H1 (cell line): ENCODE measurements around the gene SRSF9.

Experiments
- CTCF ChIP-seq, 3 experiments: IDR thresholded peaks; 1 replicate in 2 of 3; 2 replicates in 1 of 3; pipeline versions ENCODE4 v1.5.1 to v1.6.1; 2011; ENCODE audit warnings: low read length in 3 of 3, mild to moderate bottlenecking in 3 of 3, inconsistent platforms in 2 of 3, low read depth in 1 of 3, moderate library complexity in 1 of 3; ENCODE audit not compliant: insufficient read depth in 1 of 3; ENCODE audit errors: control extremely low read depth in 1 of 3
- EP300 ChIP-seq, 2 experiments: IDR thresholded peaks; 1 replicate in 1 of 2; 2 replicates in 1 of 2; pipeline ENCODE4 v1.6.1; 2011 to 2012; ENCODE audit warnings: low read depth in 2 of 2, low read length in 2 of 2, mild to moderate bottlenecking in 2 of 2, borderline replicate concordance in 1 of 2, inconsistent platforms in 1 of 2, moderate library complexity in 1 of 2
- EZH2 ChIP-seq: fragments of 200-600 bp; sonication (generic); IDR thresholded peaks from 2 replicates; pipeline ENCODE4 v1.7.1; 2012; ENCODE audit warnings: low read depth, mild to moderate bottlenecking, moderate library complexity, low read length, inconsistent platforms; ENCODE audit not compliant: severe bottlenecking
- GABPA ChIP-seq: IDR thresholded peaks from 2 replicates; pipeline ENCODE4 v1.6.1; 2011; ENCODE audit warnings: mild to moderate bottlenecking, low read length, moderate library complexity, borderline replicate concordance; ENCODE audit not compliant: insufficient read depth
- MAX ChIP-seq: IDR thresholded peaks from 2 replicates; pipeline ENCODE4 v1.6.1; 2012; ENCODE audit warnings: inconsistent platforms
- POLR2A ChIP-seq, 2 experiments: IDR thresholded peaks; 1 replicate in 1 of 2; 2 replicates in 1 of 2; pipeline ENCODE4 v1.6.1; 2011; ENCODE audit warnings: low read depth in 2 of 2, low read length in 2 of 2, mild to moderate bottlenecking in 2 of 2; ENCODE audit errors: control extremely low read depth in 1 of 2
- POLR2AphosphoS5 ChIP-seq: IDR thresholded peaks from 2 replicates; pipeline ENCODE4 v1.6.1; 2011; ENCODE audit warnings: low read depth, low read length
- TAF1 ChIP-seq: IDR thresholded peaks from 2 replicates; pipeline ENCODE4 v1.6.1; 2011; ENCODE audit warnings: mild to moderate bottlenecking, low read depth, low read length
- TCF12 ChIP-seq: IDR thresholded peaks from 2 replicates; pipeline ENCODE4 v1.6.1; 2011; ENCODE audit warnings: low read depth, mild to moderate bottlenecking, low read length

GRCh38 chr12:120417917-120418580, 51.5 kb downstream of the SRSF9 start:
- no peak for TF ChIP-seq CTCF (IDR thresholded peaks at IDR 0.05; ENCODE audit: control extremely low read depth in 1 of 3, insufficient read depth in 1 of 3, low read depth in 1 of 3, low read length in 3 of 3)
- no peak for TF ChIP-seq TAF1
- TF ChIP-seq POLR2A (IDR thresholded peaks at IDR 0.05; ENCODE audit: control extremely low read depth in 1 of 2, low read depth in 2 of 2, low read length in 2 of 2) = no peak
- TF ChIP-seq TCF12 = no peak
- no peak for TF ChIP-seq EZH2
- TF ChIP-seq EP300 (IDR thresholded peaks at IDR 0.05; ENCODE audit: borderline replicate concordance in 1 of 2, low read depth in 2 of 2, low read length in 2 of 2) = no peak
- no peak for TF ChIP-seq GABPA
- no peak for TF ChIP-seq MAX
- TF ChIP-seq POLR2AphosphoS5 = no peak
